IPS DF 4.7 (cell line): Measurements from ENCODE around the gene FABP6.
A peak's percentile ranks its signal among the peaks of the same experiment; 100 is the strongest.

Experiments
- DNase-seq: peaks from one replicate; pipeline ENCODE4 v3.0.0-alpha.2; 2013; ENCODE audit warnings: low spot score; ENCODE audit errors: extremely low read depth

Gene FABP6

GRCh38 chr5:160260881-160261815 lies 31.8 kb downstream of the FABP6 start:
- DNase-seq: no peak

DNA sequence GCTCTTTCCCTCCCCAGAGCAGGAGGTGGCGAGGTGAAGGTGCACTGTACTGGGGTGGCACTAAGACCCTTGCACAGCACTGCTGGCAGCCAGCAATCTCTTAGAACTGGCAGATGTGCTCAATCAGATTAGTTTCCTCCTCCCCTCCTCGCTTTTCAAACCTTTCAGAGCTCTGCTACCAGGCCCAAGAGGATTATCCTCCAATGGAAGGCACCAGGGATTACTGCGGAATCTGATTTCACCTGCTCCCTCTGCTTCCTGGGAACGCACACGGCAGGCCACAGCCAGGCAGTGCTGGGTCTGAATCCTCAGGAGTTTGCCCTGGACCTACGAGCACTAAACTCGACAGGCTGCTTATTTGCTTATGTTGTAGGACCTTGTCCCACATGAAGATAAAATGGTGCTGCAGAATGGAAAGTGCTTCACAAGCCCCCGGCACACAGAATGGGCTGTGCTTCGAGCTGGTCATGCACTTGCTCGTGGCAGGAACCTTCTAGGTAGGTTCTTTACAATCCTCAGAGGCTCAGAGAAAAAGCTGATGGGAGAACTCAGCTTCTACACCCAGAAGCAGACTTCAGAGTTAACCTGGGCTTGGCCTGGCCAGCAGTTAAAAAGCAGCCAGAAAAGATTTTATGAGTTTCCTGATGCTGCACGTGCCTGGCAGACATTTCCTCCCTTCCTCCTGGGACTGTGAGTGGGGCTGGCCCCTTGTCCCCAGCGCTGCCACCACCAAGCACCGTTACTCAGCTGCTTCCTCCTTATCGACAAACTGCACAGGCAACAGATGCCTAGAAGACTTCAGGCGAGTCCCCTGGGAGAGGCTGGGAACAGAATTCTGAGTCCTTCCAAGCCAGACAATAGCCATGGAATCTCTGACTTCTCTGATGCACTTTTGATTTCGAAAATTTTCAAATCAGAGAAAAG lies 33.1 kb downstream of the FABP6 start:
- no peak for DNase-seq

GRCh38 chr5:160263326-160263855 lies 34.1 kb downstream of the FABP6 start:
- DNase-seq: no peak

DNA sequence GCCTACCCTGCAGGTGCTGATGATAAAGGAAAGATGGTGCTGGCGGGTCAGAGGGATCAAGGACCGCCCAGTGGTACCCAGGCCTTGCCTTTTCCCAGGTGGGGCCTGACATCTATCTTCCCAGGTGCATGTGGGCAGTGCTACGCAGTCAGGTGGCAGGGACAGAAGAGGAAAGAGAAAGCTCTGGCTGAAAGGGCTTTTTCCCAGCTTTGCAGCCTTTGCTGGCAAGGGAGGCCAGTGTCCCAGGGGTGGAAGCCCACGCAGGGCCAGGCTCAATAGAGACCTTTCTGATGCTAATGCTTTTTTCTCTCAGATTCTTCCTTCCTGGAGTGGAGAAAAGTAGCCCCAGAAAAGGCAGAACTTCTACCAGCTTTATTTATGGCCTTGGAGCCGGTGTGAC lies 36.7 kb downstream of the FABP6 start:
- DNase-seq: no peak

- peak; percentile 76 for DNase-seq
These were observed 37.5 kb downstream of the FABP6 start for GRCh38 chr5:160266752-160267345.

DNA sequence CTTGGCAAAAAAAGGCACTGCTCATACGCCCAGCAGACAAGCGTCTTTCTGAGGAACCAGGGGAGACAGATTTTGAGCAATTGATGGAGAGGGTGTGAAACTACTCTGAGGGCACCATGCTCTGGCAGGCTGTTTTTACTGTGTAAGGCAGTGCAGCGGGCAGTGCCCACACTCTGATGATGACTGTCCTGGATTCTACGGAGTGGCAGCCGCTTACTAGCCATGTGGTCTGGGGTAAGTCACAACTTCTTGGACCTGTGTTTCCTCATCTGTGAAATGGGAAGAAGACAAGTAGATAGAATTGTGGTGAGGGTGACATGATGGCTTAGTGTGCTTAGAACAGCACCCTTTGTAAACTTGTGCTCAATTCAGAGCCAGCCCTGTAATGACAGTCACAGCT lies 38.8 kb downstream of the FABP6 start:
- no peak for DNase-seq

DNA sequence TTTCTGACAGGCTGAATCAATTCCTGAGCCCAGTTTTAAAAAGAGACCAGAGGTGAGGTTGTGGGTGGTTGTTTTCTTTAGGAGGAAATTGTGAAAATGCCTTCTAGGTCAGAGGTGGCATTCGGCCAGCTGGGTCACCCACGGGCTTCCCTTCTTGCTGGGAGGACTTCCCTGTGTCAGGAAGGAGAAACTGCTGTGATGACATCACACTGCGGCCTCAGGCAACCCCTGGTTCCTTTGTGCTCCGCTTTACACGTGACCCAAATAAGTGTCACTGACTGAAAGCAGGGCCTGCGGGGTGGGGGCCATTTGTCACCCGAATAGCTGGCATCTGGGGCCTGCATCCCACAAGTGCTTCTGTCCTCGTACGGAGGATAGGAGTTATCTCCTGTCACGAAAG lies 39.7 kb downstream of the FABP6 start:
- no peak for DNase-seq

GRCh38 chr5:160270704-160271103 lies 41.4 kb downstream of the FABP6 start:
- no peak for DNase-seq

DNA sequence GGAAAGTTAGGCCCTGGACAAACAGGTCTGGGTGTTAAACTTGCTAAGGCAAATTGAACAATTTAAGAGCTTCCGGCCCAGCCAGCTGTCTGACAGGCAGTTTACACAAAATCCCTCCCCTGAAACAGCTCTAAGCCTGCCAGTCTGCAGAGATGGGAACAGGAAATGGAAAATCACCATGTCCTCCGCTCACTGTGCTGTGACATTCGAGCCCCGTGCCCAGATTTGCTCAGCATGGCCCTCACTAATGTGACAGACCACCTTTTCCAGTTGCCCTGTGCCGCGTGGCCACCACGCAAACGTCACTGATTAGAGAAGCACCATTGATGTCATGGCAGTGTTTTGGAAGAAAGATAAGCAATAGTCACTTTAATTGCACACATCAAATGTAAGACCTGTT lies 42.1 kb downstream of the FABP6 start:
- no peak for DNase-seq

DNA sequence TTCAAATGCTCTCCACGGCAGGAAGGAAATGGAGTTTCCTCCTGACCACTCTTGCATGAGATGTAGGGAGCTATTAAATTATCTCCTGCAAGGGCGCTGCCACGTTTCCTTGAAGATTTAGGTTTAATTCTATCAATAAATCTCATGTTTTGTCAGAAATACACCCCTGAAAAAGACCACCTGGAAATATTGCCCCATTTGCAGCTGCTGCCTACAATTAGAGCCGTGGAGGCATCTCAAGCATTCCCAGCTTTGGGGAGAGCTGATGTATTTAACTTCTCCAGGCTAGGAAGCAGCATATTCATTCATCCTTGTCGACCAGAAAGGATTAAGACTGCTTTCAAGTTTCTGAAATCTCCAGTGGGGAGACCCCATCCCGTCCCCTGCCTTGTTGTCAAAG lies 42.5 kb downstream of the FABP6 start:
- DNase-seq: no peak

- DNase-seq: no peak
These were observed 43.0 kb downstream of the FABP6 start for GRCh38 chr5:160272264-160272663.

DNA sequence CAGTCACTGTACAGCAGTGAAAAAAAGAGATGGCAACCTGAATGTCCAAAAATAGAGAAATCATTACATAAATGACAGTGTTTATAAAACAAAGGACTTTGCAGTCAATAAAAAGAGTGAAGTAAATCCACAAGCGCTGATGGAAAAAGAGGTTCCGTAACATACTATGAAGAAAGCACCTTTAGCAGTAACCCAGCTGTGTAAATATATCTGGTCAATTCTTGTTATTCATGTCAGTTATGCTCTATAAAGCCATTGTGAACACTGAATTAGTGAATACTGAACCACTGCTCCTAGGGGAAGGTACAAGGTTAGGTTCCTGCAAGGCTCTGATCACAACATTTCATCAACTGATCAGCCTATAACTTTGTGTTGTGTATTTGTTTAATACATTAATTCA lies 43.6 kb downstream of the FABP6 start:
- no peak for DNase-seq

DNA sequence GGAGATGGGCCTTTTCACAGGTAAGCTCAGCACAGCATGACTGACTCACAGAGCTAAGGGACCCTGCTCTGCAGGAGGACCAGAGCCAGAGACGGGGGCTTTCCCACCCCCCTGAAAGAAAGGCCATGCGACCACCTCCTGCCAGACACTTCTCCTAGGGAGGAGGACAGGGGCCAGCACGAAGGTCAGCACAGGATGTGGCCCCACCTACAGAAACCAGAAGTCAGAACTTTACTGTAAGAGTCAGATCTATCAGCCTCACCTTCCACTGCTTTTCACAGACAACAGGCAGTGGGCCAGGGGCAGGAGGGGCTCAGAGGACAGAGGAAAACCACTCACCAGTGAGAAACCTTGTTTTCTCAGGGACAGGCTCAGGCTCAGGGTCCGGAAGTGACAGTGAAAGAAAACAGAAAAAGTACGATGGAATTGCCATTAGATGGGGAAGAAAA lies 45.2 kb downstream of the FABP6 start:
- no peak for DNase-seq

DNA sequence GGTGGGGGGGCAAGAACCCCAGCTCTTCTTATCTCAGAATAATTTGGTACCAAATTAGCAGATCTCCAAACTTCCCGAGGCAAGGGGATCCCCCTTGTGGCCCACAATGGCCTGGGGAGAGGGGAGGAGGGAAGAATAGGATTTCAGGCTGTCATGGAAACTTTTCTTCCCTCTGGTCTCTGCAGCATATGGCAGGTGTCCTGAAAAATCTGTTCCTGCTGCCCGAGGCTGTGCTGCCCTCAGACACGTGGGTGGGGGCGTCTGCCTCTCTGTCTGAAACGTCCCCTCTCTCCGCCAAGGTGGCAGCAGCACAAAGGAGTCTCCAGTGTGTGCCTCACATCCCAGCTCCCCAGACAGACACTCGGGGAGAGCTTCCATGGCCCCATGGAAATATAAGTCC lies 49.0 kb downstream of the FABP6 start:
- no peak for DNase-seq

GRCh38 chr5:160280384-160281095 lies 51.2 kb downstream of the FABP6 start:
- no peak for DNase-seq

DNA sequence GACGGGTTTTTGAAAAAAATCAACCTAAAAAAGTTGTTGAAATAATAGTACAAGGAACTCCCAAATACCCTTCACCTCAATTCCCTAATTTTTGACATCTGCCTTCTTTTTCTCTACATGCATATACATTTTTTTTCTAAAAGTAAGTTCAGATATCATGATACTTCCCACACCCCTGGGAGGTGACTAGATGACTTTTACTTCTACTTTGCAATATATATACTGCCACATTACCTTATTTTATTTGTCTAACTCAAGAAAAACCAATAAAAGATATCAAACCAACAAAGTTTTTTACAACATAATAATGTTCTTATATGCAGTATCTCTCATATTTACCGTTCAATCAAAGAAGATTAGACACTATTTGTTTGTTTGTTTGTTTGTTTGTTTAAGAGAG lies 52.0 kb downstream of the FABP6 start:
- DNase-seq: no peak

DNA sequence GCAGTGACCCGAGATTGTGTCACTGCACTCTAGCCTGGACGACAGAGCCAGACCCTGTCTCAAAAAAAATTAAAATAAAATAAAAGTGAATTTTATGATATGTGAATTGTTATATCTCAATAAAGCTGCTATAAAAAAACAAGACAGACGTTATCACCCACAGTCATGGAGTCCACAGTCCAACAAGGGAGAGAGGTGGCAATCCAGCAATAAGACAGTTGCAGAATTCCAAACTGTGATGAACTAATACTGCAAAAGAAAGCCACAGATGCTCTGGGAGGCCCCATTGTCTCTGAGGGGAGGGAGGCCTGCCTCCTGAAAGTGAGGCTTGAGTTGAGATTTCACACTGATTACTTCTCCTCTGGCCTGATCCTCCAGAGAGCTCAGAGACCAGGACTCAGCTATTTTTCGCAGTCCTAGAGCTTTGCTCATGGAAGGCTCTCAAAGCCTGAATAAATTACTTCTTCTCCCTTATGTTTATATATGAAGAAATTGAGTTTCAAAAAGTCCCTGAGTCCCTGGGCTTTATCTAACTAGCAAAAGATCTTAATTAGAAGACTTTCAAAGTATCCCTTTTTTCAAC lies 55.1 kb downstream of the FABP6 start:
- DNase-seq: no peak

- DNase-seq: no peak
These were observed 56.0 kb downstream of the FABP6 start for GRCh38 chr5:160285316-160285715.

DNA sequence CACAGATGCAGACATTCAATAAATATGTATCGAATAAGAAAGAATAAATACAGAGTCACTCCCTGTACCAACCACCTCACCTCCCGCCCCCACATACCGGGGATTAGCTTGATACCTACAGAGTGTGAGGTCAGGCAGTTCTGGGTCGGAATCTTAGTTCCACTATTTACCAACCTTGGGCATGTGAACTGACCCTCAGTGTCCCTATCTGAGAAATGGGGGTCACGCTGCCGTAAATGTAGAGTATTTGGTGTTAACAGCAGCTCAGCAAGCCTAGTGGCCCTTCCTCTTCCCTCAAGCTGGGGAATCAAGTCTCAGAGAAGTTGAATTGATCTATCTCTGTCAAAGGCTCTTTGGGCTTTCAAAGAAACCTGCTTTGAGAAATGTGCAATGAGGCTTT lies 57.6 kb downstream of the FABP6 start:
- no peak for DNase-seq

GRCh38 chr5:160287378-160288051 lies 58.2 kb downstream of the FABP6 start:
- no peak for DNase-seq
